ENCODE measurements around the gene NCKAP1.
"Not testable (repeated sequence)": the region's sequence is repeated elsewhere in the genome, so short reads cannot be mapped to it uniquely, and the experiment has no call there.

Gene NCKAP1

GRCh38 chr2:183063083-183063482, 24.8 kb upstream of the NCKAP1 start:
- Histone ChIP-seq H3K9ac (ENCODE audit: low read length in 5 of 5) (no peak overlapping the region), H3K4me1 (ENCODE audit: control insufficient read depth in 5 of 5, insufficient read depth in 5 of 5, low read length in 5 of 5) (no peaks in the 10 kb centered on the region), H3K36me3 (ENCODE audit: control insufficient read depth in 5 of 5, insufficient read depth in 5 of 5, low read length in 5 of 5) (no peaks in the 10 kb centered on the region), H3K27me3 (ENCODE audit: control insufficient read depth in 5 of 5, insufficient read depth in 4 of 5, low read length in 5 of 5) (no peaks in the 10 kb centered on the region), H3K27ac (ENCODE audit: low read depth, low read length) (no peak overlapping the region), H3K9me3 (ENCODE audit: control insufficient read depth in 5 of 5, low read length in 5 of 5) (no peaks in the 10 kb centered on the region), H3K4me3 (ENCODE audit: low read depth in 1 of 5, low read length in 5 of 5) (no peak overlapping the region)

- H3K27ac ChIP-seq (ENCODE audit: low read depth, low read length), result no peak overlapping the region
- H3K27me3 ChIP-seq (ENCODE audit: control insufficient read depth in 5 of 5, insufficient read depth in 4 of 5, low read length in 5 of 5), result no peaks in the 10 kb centered on the region
- H3K4me1 ChIP-seq (ENCODE audit: control insufficient read depth in 5 of 5, insufficient read depth in 5 of 5, low read length in 5 of 5), result no peaks in the 10 kb centered on the region
- H3K9ac ChIP-seq (ENCODE audit: low read length in 5 of 5), result no peak overlapping the region
- H3K9me3 ChIP-seq (ENCODE audit: control insufficient read depth in 5 of 5, low read length in 5 of 5), result no peaks in the 10 kb centered on the region
- H3K36me3 ChIP-seq (ENCODE audit: control insufficient read depth in 5 of 5, insufficient read depth in 5 of 5, low read length in 5 of 5), result no peaks in the 10 kb centered on the region
- no peak overlapping the region for H3K4me3 ChIP-seq (ENCODE audit: low read depth in 1 of 5, low read length in 5 of 5)
These were observed 22.4 kb upstream of the NCKAP1 start for GRCh38 chr2:183060571-183061231.

DNA sequence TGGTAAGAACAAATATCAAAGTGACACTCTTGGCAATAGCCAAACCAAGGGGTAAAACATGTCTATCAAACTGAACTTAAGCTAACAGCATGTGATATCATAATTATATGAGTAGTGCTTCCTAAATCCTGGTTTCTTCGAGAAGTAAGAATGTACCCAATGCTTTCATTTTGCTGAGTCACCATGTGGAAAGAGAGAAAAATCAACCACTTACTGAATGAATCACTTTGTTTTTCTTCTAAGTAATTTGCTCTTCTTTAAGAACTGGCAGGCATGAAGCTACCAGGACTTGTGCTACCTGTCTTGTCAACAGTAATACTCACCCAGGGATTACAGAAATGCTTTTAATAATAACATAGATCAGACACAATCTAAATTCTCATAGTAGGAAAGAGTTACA, 21.3 kb upstream of the NCKAP1 start:
- H3K9ac ChIP-seq (ENCODE audit: low read length in 5 of 5), result no peak overlapping the region
- no peak overlapping the region for H3K4me3 ChIP-seq (ENCODE audit: low read depth in 1 of 5, low read length in 5 of 5)
- H3K9me3 ChIP-seq (ENCODE audit: control insufficient read depth in 5 of 5, low read length in 5 of 5), result no peaks in the 10 kb centered on the region
- H3K36me3 ChIP-seq (ENCODE audit: control insufficient read depth in 5 of 5, insufficient read depth in 5 of 5, low read length in 5 of 5), result no peaks in the 10 kb centered on the region
- H3K4me1 ChIP-seq (ENCODE audit: control insufficient read depth in 5 of 5, insufficient read depth in 5 of 5, low read length in 5 of 5), result no peaks in the 10 kb centered on the region
- no peaks in the 10 kb centered on the region for H3K27me3 ChIP-seq (ENCODE audit: control insufficient read depth in 5 of 5, insufficient read depth in 4 of 5, low read length in 5 of 5)
- no peak overlapping the region for H3K27ac ChIP-seq (ENCODE audit: low read depth, low read length)

GRCh38 chr2:183057333-183057985, 19.2 kb upstream of the NCKAP1 start:
- H3K27ac ChIP-seq (ENCODE audit: low read depth, low read length), result no peak overlapping the region
- no peaks in the 10 kb centered on the region for H3K36me3 ChIP-seq (ENCODE audit: control insufficient read depth in 5 of 5, insufficient read depth in 5 of 5, low read length in 5 of 5)
- H3K9ac ChIP-seq (ENCODE audit: low read length in 5 of 5), result no peak overlapping the region
- H3K9me3 ChIP-seq (ENCODE audit: control insufficient read depth in 5 of 5, low read length in 5 of 5), result no peaks in the 10 kb centered on the region
- H3K27me3 ChIP-seq (ENCODE audit: control insufficient read depth in 5 of 5, insufficient read depth in 4 of 5, low read length in 5 of 5), result no peaks in the 10 kb centered on the region
- no peaks in the 10 kb centered on the region for H3K4me1 ChIP-seq (ENCODE audit: control insufficient read depth in 5 of 5, insufficient read depth in 5 of 5, low read length in 5 of 5)
- H3K4me3 ChIP-seq (ENCODE audit: low read depth in 1 of 5, low read length in 5 of 5), result no peak overlapping the region

DNA sequence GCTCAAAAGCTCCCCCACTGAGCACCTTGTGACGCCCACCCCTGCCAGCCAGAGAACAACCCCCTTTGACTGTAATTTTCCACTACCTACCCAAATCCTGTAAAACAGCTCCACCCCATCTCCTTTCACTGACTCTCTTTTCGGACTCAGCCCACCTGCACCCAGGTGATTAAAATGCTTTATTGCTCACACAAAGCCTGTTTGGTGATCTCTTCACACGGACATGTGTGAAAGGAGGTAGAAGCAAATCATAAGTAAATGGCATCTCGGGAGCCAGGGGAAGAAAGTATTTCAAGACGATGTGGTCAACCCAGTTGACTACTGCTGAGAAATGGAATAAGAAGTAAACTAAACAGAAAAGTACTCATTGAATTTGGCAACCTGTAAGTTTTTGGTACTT, 11.2 kb upstream of the NCKAP1 start:
- Histone ChIP-seq H3K27me3 (ENCODE audit: control insufficient read depth in 5 of 5, insufficient read depth in 4 of 5, low read length in 5 of 5) (peaks cover 0 to 4% (median 0%) of the 10 kb centered on the region in 5 donors), H3K4me1 (ENCODE audit: control insufficient read depth in 5 of 5, insufficient read depth in 5 of 5, low read length in 5 of 5) (no peaks in the 10 kb centered on the region)

DNA sequence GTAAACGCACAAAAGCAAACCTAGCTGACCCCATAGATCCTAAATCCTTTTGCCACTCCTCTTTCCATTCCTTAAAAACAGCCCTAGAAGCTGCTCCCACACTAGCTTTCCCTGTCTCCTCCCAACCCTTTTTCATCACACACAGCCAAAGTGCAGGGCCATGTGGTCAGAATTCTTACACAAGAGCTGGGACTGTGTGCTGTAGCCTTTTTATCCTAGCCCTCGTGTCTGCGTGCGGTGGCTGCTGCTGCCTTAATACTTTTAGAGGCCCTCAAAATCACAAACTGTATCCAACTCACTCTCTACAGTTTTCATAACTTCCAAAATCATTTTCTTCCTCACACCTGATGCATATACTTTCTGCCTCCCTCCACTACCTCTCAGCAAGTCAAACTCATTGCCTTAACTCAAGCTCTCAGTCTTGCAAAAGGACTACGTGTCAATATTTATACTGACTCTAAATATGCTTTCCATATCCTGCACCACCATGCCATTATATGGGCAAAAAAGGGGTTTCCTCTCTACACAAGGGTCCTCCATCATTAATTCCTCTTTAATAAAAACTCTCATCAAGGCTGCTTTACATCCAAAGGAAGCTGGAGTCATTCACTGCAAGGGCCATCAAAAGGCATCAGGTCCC, 9.3 kb upstream of the NCKAP1 start:
- H3K27ac ChIP-seq (ENCODE audit: low read depth, low read length); H3K27me3 ChIP-seq (ENCODE audit: control insufficient read depth in 5 of 5, insufficient read depth in 4 of 5, low read length in 5 of 5); H3K4me1 ChIP-seq (ENCODE audit: control insufficient read depth in 5 of 5, insufficient read depth in 5 of 5, low read length in 5 of 5); H3K36me3 ChIP-seq (ENCODE audit: control insufficient read depth in 5 of 5, insufficient read depth in 5 of 5, low read length in 5 of 5); H3K4me3 ChIP-seq (ENCODE audit: low read depth in 1 of 5, low read length in 5 of 5); H3K9me3 ChIP-seq (ENCODE audit: control insufficient read depth in 5 of 5, low read length in 5 of 5); H3K9ac ChIP-seq (ENCODE audit: low read length in 5 of 5): not testable (repeated sequence)

More for the DNA sequence above, 11.2 kb upstream of the NCKAP1 start:
- Histone ChIP-seq H3K4me3 (ENCODE audit: low read depth in 1 of 5, low read length in 5 of 5) (no peak overlapping the region), H3K27ac (ENCODE audit: low read depth, low read length) (no peak overlapping the region), H3K36me3 (ENCODE audit: control insufficient read depth in 5 of 5, insufficient read depth in 5 of 5, low read length in 5 of 5) (no peaks in the 10 kb centered on the region), H3K9ac (ENCODE audit: low read length in 5 of 5) (no peak overlapping the region), H3K9me3 (ENCODE audit: control insufficient read depth in 5 of 5, low read length in 5 of 5) (peaks cover 0 to 3% (median 0%) of the 10 kb centered on the region in 5 donors)

DNA sequence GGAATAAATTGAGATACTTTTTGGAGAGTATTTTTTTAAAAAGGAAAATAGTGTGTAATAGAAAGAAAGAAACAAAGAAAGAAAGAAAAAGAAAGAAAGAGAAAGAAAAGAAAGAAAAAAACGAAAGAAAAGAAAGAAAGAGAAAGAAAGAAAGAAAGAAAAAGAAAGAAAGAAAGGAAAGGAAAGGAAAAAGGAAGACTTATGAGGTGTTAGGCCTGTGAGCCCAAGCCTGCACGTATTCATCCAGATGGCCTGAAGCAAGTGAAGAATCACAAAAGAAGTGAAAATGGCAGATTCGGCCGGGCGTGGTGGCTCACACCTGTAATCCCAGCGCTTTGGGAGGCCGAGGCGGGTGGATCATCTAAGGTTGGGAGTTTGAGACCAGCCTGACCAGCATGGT, 5.3 kb upstream of the NCKAP1 start:
- H3K36me3 ChIP-seq (ENCODE audit: control insufficient read depth in 5 of 5, insufficient read depth in 5 of 5, low read length in 5 of 5); H3K9ac ChIP-seq (ENCODE audit: low read length in 5 of 5); H3K4me3 ChIP-seq (ENCODE audit: low read depth in 1 of 5, low read length in 5 of 5); H3K27ac ChIP-seq (ENCODE audit: low read depth, low read length); H3K27me3 ChIP-seq (ENCODE audit: control insufficient read depth in 5 of 5, insufficient read depth in 4 of 5, low read length in 5 of 5); H3K4me1 ChIP-seq (ENCODE audit: control insufficient read depth in 5 of 5, insufficient read depth in 5 of 5, low read length in 5 of 5); H3K9me3 ChIP-seq (ENCODE audit: control insufficient read depth in 5 of 5, low read length in 5 of 5): not testable (repeated sequence)

GRCh38 chr2:183040604-183041003, 2.3 kb upstream of the NCKAP1 start:
- H3K27ac ChIP-seq (ENCODE audit: low read depth, low read length), result no peak overlapping the region
- H3K9me3 ChIP-seq (ENCODE audit: control insufficient read depth in 5 of 5, low read length in 5 of 5), result no peaks in the 10 kb centered on the region
- peaks cover 0 to 26% (median 19%) of the 10 kb centered on the region in 5 donors for H3K4me1 ChIP-seq (ENCODE audit: control insufficient read depth in 5 of 5, insufficient read depth in 5 of 5, low read length in 5 of 5)
- no peaks in the 10 kb centered on the region for H3K27me3 ChIP-seq (ENCODE audit: control insufficient read depth in 5 of 5, insufficient read depth in 4 of 5, low read length in 5 of 5)
- H3K36me3 ChIP-seq (ENCODE audit: control insufficient read depth in 5 of 5, insufficient read depth in 5 of 5, low read length in 5 of 5), result no peaks in the 10 kb centered on the region
- H3K4me3 ChIP-seq (ENCODE audit: low read depth in 1 of 5, low read length in 5 of 5), result no peak overlapping the region
- H3K9ac ChIP-seq (ENCODE audit: low read length in 5 of 5), result no peak overlapping the region

DNA sequence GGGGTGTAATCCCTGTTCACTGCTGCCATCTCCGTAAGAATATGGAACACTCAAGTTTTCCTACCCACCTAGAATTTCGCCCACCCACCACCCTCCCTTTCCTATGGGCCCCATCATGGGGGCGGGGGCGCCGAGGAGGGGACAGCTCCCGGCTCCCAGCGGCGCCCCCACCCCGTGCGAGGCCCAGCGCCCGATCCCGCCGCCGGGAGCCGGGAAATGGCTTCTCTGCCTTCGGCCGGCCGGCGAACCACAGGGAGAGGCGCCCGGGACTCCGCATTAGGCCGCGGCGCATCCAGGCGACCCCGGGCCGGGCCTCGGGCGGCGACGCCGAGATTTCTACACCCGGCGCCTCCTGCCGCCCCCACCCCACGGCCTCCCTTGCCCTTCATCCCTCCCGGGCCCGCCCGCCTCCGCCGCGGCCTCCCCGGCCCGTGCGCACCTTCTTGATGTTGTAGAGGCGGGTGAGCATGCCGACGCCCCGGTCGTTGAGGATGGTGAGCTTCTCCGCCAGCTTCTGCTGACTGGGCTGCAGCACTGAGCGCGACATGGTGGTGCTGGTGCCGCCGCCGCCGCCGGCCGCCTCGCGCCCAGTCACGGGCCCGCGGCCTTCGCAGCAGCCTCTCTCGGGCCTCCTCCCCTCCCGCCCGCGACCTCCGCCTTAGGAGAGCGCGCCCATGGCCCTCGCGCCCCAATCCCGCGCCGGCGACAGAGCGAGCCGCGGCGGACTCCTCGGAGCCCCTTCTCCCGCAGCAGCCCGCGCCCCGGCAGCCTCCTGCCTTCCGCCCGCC, 510 bp downstream of the NCKAP1 start:
- Histone ChIP-seq H3K9ac (ENCODE audit: low read length in 5 of 5) (peak overlapping the region; percentile 79 to 92 (median 91)), H3K9me3 (ENCODE audit: control insufficient read depth in 5 of 5, low read length in 5 of 5) (no peaks in the 10 kb centered on the region), H3K36me3 (ENCODE audit: control insufficient read depth in 5 of 5, insufficient read depth in 5 of 5, low read length in 5 of 5) (no peaks in the 10 kb centered on the region), H3K27me3 (ENCODE audit: control insufficient read depth in 5 of 5, insufficient read depth in 4 of 5, low read length in 5 of 5) (no peaks in the 10 kb centered on the region), H3K4me1 (ENCODE audit: control insufficient read depth in 5 of 5, insufficient read depth in 5 of 5, low read length in 5 of 5) (peaks cover 0 to 47% (median 41%) of the 10 kb centered on the region in 5 donors), H3K27ac (ENCODE audit: low read depth, low read length) (peak overlapping the region; percentile 96), H3K4me3 (ENCODE audit: low read depth in 1 of 5, low read length in 5 of 5) (peak overlapping the region; percentile 80 to 87 (median 84))

Measured in subcutaneous abdominal adipose tissue (tissue), 5 donors.